Erythroblast (primary cell): ENCODE measurements around the gene KCNJ4.
A peak's percentile ranks its signal among the peaks of the same experiment; 100 is the strongest.
"Not testable (repeated sequence)": the region's sequence is repeated elsewhere in the genome, so short reads cannot be mapped to it uniquely, and the experiment has no call there.

Source experiments
- DNase-seq, 2 experiments: peaks; one replicate each; lab custom pipeline; 2025; lab: John Stamatoyannopoulos, UW
- GATA1 ChIP-seq: IDR thresholded peaks from 2 replicates; pipeline ENCODE4 v1.6.1; 2011; ENCODE audit warnings: low read depth, mild to moderate bottlenecking, control low read depth, low read length, moderate library complexity
- POLR2A ChIP-seq: IDR thresholded peaks from 2 replicates; pipeline ENCODE4 v1.6.1; 2011; ENCODE audit warnings: mild to moderate bottlenecking, low read length

KCNJ4 gene

DNA sequence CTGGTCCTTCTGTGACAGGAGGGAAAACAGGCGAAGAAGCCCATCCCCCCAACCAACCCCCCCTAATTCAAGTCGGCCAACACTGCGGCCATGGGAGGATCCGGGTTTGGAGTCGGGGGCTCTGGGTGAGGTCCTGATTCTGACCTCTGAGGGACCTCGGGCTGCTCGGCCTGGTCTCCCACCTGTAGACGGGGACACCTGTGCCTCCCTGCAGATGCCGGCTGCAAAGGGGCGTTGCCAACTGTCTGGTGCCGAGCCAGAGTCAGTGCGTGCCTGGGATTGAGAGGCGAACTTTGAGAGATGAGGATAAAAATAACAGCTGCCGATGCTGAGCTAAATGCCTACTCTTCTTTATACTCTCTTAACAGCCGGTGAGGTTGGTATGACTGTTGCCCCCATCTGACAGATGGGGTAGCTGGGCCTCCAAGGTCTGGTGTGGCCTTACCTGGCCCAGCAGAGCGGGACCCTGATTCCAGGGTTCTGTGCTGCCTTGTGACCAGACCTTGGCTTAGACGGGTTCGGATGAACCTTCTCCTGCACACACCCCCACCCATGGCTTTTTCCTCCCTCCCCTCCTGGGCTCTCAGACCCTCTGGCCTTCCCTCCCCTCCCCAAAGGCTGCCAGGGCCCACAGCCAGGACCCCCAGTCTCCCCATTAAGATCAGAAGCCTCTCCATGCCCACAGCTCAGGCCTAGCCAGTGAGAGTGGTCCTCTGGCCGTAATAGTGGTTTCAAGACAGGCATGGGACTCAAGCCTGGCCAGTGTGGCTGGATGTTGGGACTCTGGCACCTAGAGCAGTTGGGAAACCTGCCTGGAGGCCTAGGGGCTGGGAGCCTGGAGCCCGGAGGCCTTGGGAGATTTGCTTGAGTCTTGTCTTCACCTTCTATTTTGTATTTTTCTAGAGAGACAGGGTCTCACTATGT lies 41.7 kb downstream of the KCNJ4 start:
- no peak for DNase-seq
- TF ChIP-seq GATA1, result no peak

DNA sequence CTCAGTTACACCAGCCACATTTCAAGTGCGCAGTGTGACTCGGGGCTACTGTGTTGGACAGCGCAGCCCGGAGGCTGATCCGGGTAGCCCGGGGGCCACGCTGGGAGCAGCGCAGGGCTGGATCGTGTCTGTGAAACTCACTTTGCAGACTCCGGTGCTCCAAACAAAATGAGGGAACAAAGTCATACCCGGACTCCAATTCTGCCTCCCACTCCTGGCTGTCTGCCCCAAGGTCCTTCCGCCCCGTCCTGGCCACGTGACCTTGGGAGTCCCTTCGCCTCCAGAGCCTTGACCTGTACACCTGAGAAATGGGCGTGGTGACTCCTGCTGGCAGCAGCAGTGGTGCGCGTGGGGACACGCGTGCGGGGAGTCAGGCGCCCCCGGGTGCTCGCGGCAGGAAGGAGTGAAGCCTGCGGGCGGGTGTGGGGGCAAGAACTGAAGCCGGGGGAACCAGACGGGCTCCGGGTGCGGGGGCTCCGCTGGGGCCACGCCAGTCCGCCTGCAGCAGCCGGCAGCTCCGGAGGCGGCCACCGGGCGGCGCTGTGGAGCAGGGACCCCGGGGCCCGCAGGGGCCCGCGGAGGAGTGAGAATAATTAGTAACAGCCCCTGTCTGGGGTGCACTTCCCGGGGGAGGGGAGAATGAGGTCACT lies 42.4 kb downstream of the KCNJ4 start:
- peak; percentile 30 to 49 for DNase-seq
- TF ChIP-seq GATA1, result no peak

DNA sequence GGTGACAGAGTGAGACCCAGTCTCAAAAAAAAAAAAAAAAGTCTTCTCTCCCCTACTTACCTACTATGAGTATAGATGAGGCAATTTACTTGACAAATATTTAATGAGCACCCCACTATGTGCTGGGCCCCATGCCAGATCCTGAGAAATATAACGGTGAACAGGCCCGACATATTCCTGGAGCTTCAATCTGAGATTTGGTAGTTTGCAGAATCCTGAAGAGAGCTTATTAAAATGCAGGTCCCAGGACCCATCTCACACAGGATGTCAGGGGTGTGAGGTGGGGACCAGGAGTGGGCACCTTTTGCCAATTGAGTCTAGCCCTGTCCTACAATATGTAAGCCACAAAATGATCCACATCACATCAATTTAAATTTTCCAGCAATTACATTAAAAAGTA lies 44.0 kb downstream of the KCNJ4 start:
- no peak for DNase-seq
- TF ChIP-seq POLR2A (no peak), GATA1 (no peak)

DNA sequence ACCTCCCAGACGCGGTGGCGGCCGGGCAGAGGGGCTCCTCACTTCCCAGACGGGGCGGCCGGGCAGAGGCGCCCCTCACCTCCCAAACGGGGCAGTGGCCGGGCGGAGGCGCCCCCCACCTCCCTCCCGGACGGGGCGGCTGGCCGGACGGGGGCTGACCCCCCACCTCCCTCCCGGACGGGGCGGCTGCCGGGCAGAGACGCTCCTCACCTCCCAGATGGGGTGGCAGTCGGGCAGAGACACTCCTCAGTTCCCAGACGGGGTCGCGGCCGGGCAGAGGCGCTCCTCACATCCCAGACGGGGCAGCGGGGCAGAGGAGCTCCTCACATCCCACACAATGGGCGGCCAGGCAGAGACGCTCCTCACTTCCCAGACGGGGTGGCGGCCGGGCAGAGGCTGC lies 45.1 kb downstream of the KCNJ4 start:
- DNase-seq, result not testable (repeated sequence)

DNA sequence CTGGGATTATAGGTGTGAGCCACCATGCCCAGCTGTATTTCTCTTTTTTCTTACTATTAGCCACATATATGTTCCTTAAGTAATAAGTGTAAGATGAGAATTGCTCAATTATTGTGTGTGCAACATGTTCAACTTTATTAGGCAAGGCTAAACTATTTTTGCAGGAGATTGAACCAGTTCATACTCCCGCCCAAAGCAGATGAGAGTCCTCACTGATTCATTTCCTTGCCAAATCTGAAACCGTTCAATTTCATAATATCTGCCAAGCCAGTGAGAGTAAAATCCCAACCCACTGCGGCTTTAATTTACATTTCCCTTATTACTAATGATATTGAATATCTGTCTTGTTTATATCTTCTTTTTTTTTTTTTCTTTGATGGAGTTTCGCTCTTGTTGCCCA lies 48.4 kb downstream of the KCNJ4 start:
- no peak for DNase-seq
- no peak for TF ChIP-seq GATA1
- TF ChIP-seq POLR2A, result no peak

DNA sequence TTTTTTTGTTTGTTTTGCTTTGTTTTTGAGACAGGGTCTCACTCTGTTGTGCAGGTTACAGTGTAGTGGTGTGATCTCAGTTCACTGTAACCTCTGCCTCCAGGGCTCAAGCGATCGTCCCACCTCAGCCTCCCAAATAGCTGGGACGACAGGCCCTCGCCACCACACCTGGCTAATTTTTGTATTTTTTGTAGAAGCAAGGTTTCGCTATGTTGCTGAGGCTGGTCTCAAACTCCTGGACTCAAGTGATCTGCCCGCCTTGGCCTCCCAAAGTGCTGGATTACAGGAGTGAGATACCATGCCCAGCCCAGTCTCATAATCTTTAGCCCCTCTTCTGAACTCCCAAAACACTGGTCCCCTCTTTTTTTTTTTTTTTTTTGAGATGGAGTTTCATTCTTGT lies 50.6 kb downstream of the KCNJ4 start:
- no peak for DNase-seq
- TF ChIP-seq POLR2A, result no peak
- TF ChIP-seq GATA1, result no peak

DNA sequence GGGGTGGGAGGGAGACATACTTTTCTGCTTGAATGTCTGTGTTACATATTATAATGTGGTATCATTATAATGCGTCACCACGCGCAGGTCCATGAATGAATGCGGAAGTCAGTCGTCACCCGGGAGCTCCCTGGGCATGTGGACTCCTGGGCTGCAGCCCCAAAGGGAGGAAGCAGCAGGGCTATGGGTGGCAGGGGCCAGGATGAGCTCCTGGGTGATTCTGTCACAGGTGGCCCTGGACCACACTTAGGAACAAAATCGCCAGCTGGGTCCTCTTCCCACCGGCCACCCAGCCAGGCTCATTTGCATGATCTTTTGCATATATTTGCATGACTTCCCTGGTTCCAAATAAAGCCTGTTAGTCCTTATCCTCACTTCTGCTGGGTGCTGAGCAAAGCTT lies 51.2 kb downstream of the KCNJ4 start:
- no peak for TF ChIP-seq GATA1

DNA sequence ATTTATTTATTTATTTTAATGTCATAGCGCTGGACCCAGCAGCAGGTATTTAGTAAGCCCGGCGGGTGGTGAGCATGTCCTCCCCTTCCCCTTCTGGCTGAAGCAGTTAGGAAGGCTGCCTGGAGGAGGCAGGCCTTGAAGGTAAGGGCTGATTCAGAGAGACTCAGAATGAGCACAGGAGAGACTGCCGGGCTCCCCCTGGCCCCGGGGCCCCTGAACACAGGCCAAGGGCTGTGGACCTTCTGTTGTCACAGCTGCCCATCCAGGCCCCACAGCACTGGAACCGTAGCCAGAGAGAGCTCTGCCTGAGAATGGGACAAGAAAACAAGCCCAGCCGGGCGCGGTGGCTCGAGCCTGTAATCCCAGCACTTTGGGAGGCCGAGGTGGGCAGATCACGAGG lies 52.8 kb downstream of the KCNJ4 start:
- TF ChIP-seq GATA1, result no peak
- TF ChIP-seq POLR2A, result no peak
- DNase-seq, result no peak

More for the DNA sequence above, 51.2 kb downstream of the KCNJ4 start:
- no peak for DNase-seq

DNA sequence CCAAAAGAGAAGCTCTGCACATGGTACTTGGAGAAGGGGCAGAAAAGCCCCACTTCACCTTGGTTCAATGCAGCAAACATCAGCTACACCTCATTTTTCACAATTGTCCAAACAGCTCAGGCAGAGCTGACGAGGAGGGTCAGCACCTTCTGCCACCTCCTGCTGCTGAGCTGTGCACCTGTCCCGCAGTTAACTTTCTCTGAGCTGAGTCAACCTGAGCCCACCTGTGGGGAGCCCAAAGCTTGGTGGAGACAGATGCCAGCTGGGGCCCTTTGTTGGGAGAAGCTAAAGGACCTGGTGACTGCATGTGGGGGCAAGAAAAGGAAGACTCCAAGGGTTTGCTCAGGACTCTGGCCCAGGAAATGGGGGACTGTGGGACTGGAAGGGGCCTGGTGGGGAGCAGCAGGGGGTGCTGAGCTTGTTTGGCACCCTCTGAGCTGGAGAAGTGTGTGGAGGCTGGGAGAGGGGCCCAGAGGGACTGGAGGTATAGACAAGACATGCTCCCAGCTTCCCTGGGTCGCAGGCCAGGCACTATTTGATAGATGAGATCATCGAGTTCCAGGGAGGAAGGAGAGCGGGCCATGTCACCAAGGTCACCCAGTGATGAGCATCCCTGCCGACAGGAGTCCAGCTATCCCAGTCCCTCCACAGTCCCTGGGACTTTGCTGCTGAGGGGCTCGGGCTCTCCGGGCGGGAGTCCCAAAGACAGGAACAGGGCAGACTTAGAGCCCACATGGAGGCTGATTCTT lies 53.5 kb downstream of the KCNJ4 start:
- TF ChIP-seq POLR2A (no peak), GATA1 (no peak)

DNA sequence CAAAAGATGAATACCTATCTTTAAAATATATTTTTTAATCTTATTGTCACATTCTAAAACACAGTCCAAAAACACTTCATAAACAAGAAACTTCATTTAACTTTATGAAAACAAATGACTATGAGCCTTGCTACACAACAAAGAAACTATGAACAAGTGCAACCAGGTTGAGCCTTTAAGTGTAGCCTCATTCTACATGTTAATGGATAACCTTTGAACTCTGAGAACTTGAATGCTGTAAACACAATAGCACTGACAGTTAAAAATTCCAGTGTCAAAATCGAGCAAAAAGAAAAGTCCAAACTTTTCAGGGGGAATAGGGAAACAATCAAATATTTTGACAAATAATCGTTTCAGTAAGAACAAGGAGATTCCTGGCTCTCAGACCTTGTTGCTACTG lies 54.7 kb downstream of the KCNJ4 start:
- not testable (repeated sequence) for DNase-seq

More for the DNA sequence above, 53.5 kb downstream of the KCNJ4 start:
- no peak for DNase-seq

DNA sequence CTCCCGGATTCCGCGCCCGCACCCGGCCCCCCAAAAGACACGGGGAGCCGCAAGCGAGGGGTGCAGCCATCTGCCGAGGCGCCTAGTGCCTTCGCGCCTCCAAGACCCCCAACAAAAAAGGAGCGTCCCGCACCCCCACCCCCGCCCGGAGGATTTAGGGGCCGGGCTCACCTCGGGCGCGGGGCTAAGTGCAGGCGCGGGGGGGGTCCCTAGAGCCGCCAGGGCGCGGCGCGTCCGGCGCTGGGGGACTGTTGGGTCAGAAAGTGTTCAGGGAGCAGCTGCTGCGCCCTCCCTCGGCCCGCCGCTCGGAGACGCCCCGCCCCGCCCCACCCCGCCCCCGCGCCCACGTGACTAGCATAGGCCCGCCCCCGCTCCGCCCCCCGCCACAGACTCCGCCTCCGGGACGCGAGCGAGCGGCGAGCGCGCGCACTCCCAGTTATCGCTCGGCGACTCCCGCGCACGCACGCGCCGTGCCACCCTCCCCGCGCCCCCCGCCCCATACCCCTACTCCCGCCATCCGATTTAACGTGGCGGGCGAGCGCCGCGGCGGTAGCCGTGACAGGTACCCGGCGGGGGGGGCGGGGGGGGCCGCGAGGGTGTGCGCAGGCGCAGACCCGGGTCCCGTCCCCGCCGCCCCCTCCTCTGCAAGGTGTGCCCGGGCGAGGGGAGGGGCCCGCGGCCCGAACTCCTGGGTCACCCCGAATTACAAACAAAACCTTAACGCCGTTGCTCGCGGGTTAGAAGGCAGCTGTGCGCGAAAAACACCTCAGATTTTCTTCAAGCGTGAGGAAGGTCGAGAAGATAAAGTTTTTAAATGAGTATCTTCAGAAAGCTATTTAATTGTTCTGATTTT lies 56.2 kb downstream of the KCNJ4 start:
- peak; percentile 88 to 94 for DNase-seq

DNA sequence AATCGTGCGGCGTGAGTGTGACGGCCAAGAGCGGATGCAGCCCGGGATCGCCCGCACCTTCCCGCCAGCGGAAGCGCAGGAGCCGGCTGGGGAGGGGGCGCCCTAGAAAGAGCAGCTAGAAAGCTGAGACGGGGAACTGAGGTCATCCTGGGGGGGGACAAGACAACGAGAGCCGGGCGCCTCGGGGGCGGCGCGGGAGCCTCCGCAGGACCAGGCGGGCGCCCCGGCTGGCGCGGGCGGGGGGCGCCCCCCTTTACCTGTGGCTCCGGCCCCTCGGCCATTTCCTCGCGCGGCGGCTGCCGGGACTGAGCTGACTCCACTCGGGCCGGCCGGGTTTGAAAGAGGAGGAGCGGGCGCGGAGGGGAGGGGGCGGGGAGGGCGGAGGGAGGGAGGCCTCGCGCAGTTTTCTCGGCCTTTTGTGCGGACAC lies 56.8 kb downstream of the KCNJ4 start:
- DNase-seq, result peak; percentile 72 to 75

More for the DNA sequence above, 56.2 kb downstream of the KCNJ4 start:
- peak; percentile 29 for TF ChIP-seq POLR2A
- no peak for TF ChIP-seq GATA1
